ENCODE measurements around the gene CFAP97D1. TPM values are rescaled to one million over a fixed set of nuclear protein-coding genes. Genes with fewer than 3 reads are reported as not detected.

CFAP97D1 gene
- total RNA-seq, 3 donors from 2014 or later = not detected

DNA sequence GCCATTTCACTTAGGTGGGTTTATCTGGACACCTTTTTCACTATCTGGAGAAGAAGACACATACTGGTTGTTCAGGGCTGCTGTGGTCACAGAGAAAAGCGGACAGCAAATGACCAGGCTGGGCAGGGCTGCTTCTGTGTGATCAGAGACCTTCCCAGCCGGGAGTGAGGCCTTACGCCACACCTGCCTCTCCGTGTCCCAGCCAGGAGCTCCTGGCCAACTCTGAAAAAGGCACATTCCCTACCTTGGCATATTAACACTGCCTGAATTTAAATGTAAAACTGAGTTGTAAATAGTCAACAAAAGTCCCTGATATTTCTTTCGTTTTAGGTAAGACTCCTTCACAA, 12.5 kb upstream of the CFAP97D1 start:
- Histone ChIP-seq H3K4me1 (ENCODE audit: low read depth) (no peaks in the 10 kb centered on the region), H3K36me3 (ENCODE audit: low read depth) (peaks cover 2% of the 10 kb centered on the region), H3K4me3 (no peak overlapping the region), H3K9me3 (no peaks in the 10 kb centered on the region)
- TF ChIP-seq, protein P1, sequence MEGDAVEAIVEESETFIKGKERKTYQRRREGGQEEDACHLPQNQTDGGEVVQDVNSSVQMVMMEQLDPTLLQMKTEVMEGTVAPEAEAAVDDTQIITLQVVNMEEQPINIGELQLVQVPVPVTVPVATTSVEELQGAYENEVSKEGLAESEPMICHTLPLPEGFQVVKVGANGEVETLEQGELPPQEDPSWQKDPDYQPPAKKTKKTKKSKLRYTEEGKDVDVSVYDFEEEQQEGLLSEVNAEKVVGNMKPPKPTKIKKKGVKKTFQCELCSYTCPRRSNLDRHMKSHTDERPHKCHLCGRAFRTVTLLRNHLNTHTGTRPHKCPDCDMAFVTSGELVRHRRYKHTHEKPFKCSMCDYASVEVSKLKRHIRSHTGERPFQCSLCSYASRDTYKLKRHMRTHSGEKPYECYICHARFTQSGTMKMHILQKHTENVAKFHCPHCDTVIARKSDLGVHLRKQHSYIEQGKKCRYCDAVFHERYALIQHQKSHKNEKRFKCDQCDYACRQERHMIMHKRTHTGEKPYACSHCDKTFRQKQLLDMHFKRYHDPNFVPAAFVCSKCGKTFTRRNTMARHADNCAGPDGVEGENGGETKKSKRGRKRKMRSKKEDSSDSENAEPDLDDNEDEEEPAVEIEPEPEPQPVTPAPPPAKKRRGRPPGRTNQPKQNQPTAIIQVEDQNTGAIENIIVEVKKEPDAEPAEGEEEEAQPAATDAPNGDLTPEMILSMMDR (IDR thresholded peaks at IDR 0.05) = no peak
- ATAC-seq (no peak), DNase-seq (peak in 1 of 3 donors; percentile 12)
- intact Hi-C loops (cut with DNase I, micrococcal nuclease) = no loop called here

DNA sequence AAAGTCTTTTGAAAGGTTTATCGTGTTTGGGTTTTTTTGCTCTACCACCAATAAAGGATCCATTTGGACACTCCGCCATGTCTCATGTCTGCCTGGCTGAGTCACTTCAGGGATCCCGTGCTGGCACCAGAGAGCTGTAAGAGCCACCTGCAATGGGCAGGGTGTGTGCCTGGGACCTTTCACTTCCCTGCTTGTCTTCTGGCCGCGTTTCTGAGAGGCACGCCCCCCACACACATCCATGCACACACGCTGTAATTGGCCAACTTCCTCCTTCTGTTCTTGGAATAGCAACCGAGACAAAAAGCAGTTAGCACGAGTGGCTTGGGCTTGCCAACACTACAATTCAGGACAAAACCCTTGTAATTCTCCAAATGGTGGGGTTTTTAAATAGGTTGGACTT, 11.9 kb upstream of the CFAP97D1 start:
- peaks cover 7% of the 10 kb centered on the region for H3K4me1 ChIP-seq (ENCODE audit: low read depth)
- DNase-seq = peak; percentile 62 to 76 (median 66)
- peaks cover 3% of the 10 kb centered on the region for H3K36me3 ChIP-seq (ENCODE audit: low read depth)
- no peak overlapping the region for H3K4me3 ChIP-seq
- ATAC-seq = peak; percentile 88
- intact Hi-C loops (cut with DNase I, micrococcal nuclease) = no loop called here
- TF ChIP-seq, protein P1 (IDR thresholded peaks at IDR 0.05) = no peak
- H3K9me3 ChIP-seq = no peaks in the 10 kb centered on the region

DNA sequence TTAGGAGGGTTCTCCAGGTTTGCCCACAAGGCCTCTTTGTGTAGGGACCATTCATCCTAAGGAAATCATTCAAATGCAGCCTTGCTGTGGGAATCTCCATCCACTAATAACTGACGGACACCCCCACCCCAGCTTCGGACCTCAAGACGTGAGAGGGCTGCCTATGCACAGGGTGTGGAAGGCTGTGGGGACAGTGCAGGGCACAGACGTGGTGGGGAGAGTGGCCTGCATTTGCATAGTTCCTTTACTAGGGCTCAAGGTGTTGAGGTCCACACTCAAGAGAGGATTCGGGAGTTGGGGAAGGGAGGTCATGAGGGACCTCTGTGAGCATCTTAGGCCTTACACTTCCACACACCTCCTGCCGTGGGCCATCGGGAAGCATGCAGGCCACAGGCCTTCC, 11.3 kb upstream of the CFAP97D1 start:
- TF ChIP-seq, protein P1 (IDR thresholded peaks at IDR 0.05) = no peak
- peak in 1 of 3 donors; percentile 21 for DNase-seq
- intact Hi-C loops (cut with DNase I, micrococcal nuclease) = no loop called here
- Histone ChIP-seq H3K36me3 (ENCODE audit: low read depth) (peaks cover 3% of the 10 kb centered on the region), H3K4me1 (ENCODE audit: low read depth) (peaks cover 7% of the 10 kb centered on the region), H3K4me3 (no peak overlapping the region), H3K9me3 (no peaks in the 10 kb centered on the region)
- ATAC-seq = no peak

DNA sequence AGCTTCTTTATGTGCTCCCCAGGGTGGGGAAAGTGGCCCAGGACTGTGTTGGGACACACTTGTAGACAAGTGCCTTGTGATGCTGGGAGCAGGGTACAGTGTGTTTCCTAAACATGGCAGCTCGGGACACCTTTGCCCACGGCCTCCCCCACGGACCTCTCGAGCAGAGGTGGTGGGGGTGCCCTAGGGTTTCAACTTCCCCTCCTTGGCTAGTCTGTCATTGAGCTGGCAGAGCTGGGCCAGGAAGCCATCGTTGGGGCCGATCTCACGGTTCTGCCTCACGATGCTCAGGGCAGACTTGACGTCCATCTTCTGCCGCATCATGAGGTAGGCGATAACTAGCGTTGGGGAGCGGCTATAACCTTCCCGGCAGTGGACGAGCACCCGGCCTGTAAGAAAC, 10.8 kb upstream of the CFAP97D1 start:
- H3K4me3 ChIP-seq = no peak overlapping the region
- H3K9me3 ChIP-seq = no peaks in the 10 kb centered on the region
- intact Hi-C loops (cut with DNase I, micrococcal nuclease) = no loop called here
- DNase-seq (peak in 1 of 3 donors; percentile 13), ATAC-seq (no peak)
- peaks cover 7% of the 10 kb centered on the region for H3K4me1 ChIP-seq (ENCODE audit: low read depth)
- H3K36me3 ChIP-seq (ENCODE audit: low read depth) = peaks cover 3% of the 10 kb centered on the region
- TF ChIP-seq, protein P1 (IDR thresholded peaks at IDR 0.05) = no peak

DNA sequence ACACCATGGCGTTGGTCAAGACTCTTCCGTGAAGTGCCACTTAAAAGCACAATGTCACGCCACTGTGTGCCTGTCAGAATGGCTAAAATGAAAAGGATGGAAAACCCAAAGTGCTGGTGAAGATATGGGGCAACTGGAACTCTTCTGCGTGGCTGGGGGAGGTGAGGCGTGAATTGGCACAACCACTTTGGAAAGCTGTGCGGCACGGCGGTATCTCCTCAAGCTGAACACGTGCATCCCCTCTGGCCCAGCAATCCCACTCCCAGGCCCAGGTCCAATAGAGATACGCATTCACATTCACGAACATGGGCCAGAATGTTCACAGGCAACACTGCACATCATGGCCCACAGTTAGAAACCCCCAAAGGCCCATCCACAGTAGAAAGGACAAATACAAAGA, 10.4 kb upstream of the CFAP97D1 start:
- DNase-seq = peak in 1 of 3 donors; percentile 14
- Histone ChIP-seq H3K36me3 (ENCODE audit: low read depth) (peaks cover 3% of the 10 kb centered on the region), H3K9me3 (no peaks in the 10 kb centered on the region), H3K4me3 (no peak overlapping the region), H3K4me1 (ENCODE audit: low read depth) (peaks cover 7% of the 10 kb centered on the region)
- no peak for ATAC-seq
- TF ChIP-seq, protein P1 (IDR thresholded peaks at IDR 0.05) = no peak
- intact Hi-C loops (cut with DNase I, micrococcal nuclease) = no loop called here

DNA sequence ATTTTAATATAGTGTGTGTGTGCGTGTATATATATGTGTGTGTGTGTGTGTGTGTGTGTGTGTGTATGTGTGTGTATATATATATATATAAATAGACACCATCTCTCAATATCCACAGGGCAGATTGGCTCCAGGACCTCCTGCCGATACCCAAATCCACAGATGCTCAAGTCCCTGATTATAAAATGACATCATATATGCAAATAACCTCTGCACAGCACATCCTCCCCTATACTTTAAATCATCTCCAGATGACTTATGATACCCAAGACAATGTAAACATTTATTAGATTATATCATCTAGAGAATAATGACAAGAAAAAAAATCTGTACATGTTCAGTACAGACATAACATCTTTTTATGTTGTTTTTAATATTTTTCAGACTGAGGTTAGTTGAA, 9.3 kb upstream of the CFAP97D1 start:
- TF ChIP-seq, protein P1 (IDR thresholded peaks at IDR 0.05) = no peak
- intact Hi-C loops (cut with DNase I, micrococcal nuclease) = no loop called here
- Histone ChIP-seq H3K36me3 (ENCODE audit: low read depth) (peaks cover 3% of the 10 kb centered on the region), H3K9me3 (no peaks in the 10 kb centered on the region), H3K4me3 (no peak overlapping the region), H3K4me1 (ENCODE audit: low read depth) (peaks cover 7% of the 10 kb centered on the region)
- ATAC-seq (no peak), DNase-seq (no peak)

Data from mucosa of descending colon (tissue), 3 donors.